Liver (tissue), 9 donors: Measurements from ENCODE around the gene P4HB. TPM values are rescaled to one million over a fixed set of nuclear protein-coding genes. Genes with fewer than 3 reads are reported as not detected.
A peak's percentile ranks its signal among the peaks of the same experiment; 100 is the strongest.

Experiments
- DNase-seq: peaks from one replicate; pipeline ENCODE4 v3.0.0-alpha.2; 2017; ENCODE audit warnings: low spot score
- H3K27ac ChIP-seq, 2 donors: one replicate each; pipeline ENCODE4 v1.7.0; 2013; ENCODE audit warnings: inconsistent platforms in 2 of 2, low read length in 2 of 2, control low read depth in 1 of 2, low read depth in 1 of 2, mild to moderate bottlenecking in 1 of 2
- H3K27me3 ChIP-seq, 4 donors: one replicate each; pipeline versions ENCODE4 v1.6.1 to v1.7.0; 2013; ENCODE audit warnings: low read length in 3 of 4, inconsistent platforms in 1 of 4, mild to moderate bottlenecking in 1 of 4, moderate library complexity in 1 of 4; ENCODE audit not compliant: control insufficient read depth in 4 of 4, insufficient read depth in 4 of 4
- H3K36me3 ChIP-seq, 4 donors: one replicate each; pipeline versions ENCODE4 v1.6.1 to v1.7.0; 2013; ENCODE audit warnings: low read length in 3 of 4, mild to moderate bottlenecking in 3 of 4, low read depth in 1 of 4, moderate library complexity in 1 of 4; ENCODE audit not compliant: control insufficient read depth in 4 of 4, insufficient read depth in 3 of 4
- H3K4me1 ChIP-seq, 4 donors: one replicate each; pipeline versions ENCODE4 v1.6.1 to v1.7.0; 2013; ENCODE audit warnings: low read length in 3 of 4, mild to moderate bottlenecking in 3 of 4, moderate library complexity in 1 of 4; ENCODE audit not compliant: control insufficient read depth in 4 of 4, insufficient read depth in 4 of 4
- H3K4me3 ChIP-seq, 3 donors: one replicate each; pipeline versions ENCODE4 v1.6.1 to v1.7.0; 2013; ENCODE audit warnings: low read length in 3 of 3, control low read depth in 1 of 3, low read depth in 1 of 3, mild to moderate bottlenecking in 1 of 3
- H3K9ac ChIP-seq, 2 donors: one replicate each; pipeline ENCODE4 v1.7.0; 2013; ENCODE audit warnings: low read length in 2 of 2, mild to moderate bottlenecking in 2 of 2, moderate library complexity in 2 of 2, control low read depth in 1 of 2, low read depth in 1 of 2
- H3K9me3 ChIP-seq, 4 donors: one replicate each; pipeline versions ENCODE4 v1.6.1 to v1.7.0; 2013; ENCODE audit warnings: low read length in 3 of 4; ENCODE audit not compliant: control insufficient read depth in 4 of 4
- CTCF ChIP-seq: fragments of 150-350 bp; IDR thresholded peaks from 2 replicates; pipeline ENCODE4 v1.5.1; 2017; ENCODE audit warnings: improper control_type of control experiment, low read depth, low read length; ENCODE audit not compliant: missing input control
- EGR1 ChIP-seq, 2 donors: IDR thresholded peaks; 2 replicates each; pipeline ENCODE4 v1.6.1; 2016 to 2018; ENCODE audit warnings: antibody characterized with exemption in 2 of 2, low read depth in 2 of 2
- FOXA1 ChIP-seq: IDR thresholded peaks from 2 replicates; pipeline ENCODE4 v1.6.1; 2016; ENCODE audit warnings: antibody characterized with exemption
- FOXA2 ChIP-seq: IDR thresholded peaks from 2 replicates; pipeline ENCODE4 v1.6.1; 2016; ENCODE audit warnings: antibody characterized with exemption
- GABPA ChIP-seq, 2 donors: IDR thresholded peaks in 1 of 2; conservative IDR thresholded peaks in 1 of 2; 2 replicates each; pipeline ENCODE4 v1.6.1; 2016; ENCODE audit warnings: antibody characterized with exemption in 2 of 2, mild to moderate bottlenecking in 1 of 2, moderate library complexity in 1 of 2
- HNF4A ChIP-seq, 2 donors: conservative IDR thresholded peaks; 2 replicates each; pipeline ENCODE4 v1.6.1; 2016; ENCODE audit warnings: antibody characterized with exemption in 2 of 2, mild to moderate bottlenecking in 2 of 2
- HNF4G ChIP-seq: IDR thresholded peaks from 2 replicates; pipeline ENCODE4 v1.6.1; 2016; ENCODE audit warnings: antibody characterized with exemption
- JUND ChIP-seq, 2 donors: IDR thresholded peaks; 2 replicates each; pipeline ENCODE4 v1.6.1; 2016; ENCODE audit warnings: antibody characterized with exemption in 2 of 2
- MAX ChIP-seq: IDR thresholded peaks from 2 replicates; pipeline ENCODE4 v1.6.1; 2016; ENCODE audit warnings: antibody characterized with exemption
- NR2F2 ChIP-seq: IDR thresholded peaks from 2 replicates; pipeline ENCODE4 v1.6.1; 2016; ENCODE audit warnings: antibody characterized with exemption
- RAD21 ChIP-seq, 2 donors: IDR thresholded peaks; 2 replicates each; pipeline ENCODE4 v1.6.1; 2016; ENCODE audit warnings: antibody characterized with exemption in 2 of 2, mild to moderate bottlenecking in 2 of 2
- REST ChIP-seq: IDR thresholded peaks from 2 replicates; pipeline ENCODE4 v1.6.1; 2016; ENCODE audit warnings: antibody characterized with exemption, mild to moderate bottlenecking
- RXRA ChIP-seq, 2 donors: IDR thresholded peaks; 2 replicates each; pipeline ENCODE4 v1.6.1; 2017 to 2018; ENCODE audit warnings: antibody characterized with exemption in 2 of 2, mild to moderate bottlenecking in 1 of 2
- SP1 ChIP-seq: IDR thresholded peaks from 2 replicates; pipeline ENCODE4 v1.6.1; 2018; ENCODE audit warnings: antibody characterized with exemption, mild to moderate bottlenecking
- TAF1 ChIP-seq: conservative IDR thresholded peaks from 2 replicates; pipeline ENCODE4 v1.6.1; 2016; ENCODE audit warnings: antibody characterized with exemption, mild to moderate bottlenecking
- YY1 ChIP-seq: IDR thresholded peaks from 2 replicates; pipeline ENCODE4 v1.6.1; 2016; ENCODE audit warnings: antibody characterized with exemption, mild to moderate bottlenecking
- WGBS: extraction: QIAGEN DNeasy Blood & Tissue Kit; methylation state at CpG from one replicate; pipeline ENCODE4 v1.1.7; 2013; 5-methylcytosine and 5-hydroxymethylcytosine counted together
- polyA plus RNA-seq, 2 donors: library from polyadenylated mRNA; stranded (reverse) in 1 of 2; unstranded in 1 of 2; fragments of 200-250 nt in 1 of 2; fragments of >200 nt in 1 of 2; fragmentation: Nextera tagmentation in 1 of 2; extraction: Ambion mirVana in 1 of 2; gene quantifications; one replicate each; pipeline versions ENCODE4 v1.2.1 to v1.2.3, GENCODE V29; 2013 to 2015
- total RNA-seq, 2 donors: library from RNA; depleted of rRNA; stranded (reverse); fragments of >200 nt; gene quantifications; one replicate each; pipeline ENCODE4 v1.2.3, GENCODE V29; 2014
- TF ChIP-seq, protein P1 (sequence below): IDR thresholded peaks from 2 replicates; pipeline ENCODE4 v1.6.1; 2016; ENCODE audit warnings: antibody characterized with exemption
- TF ChIP-seq, protein P2 (sequence below): IDR thresholded peaks from 2 replicates; pipeline ENCODE4 v1.6.1; 2016; ENCODE audit warnings: antibody characterized with exemption
- donor health status: healthy.
- donor health status: healthy.
- donor health status: healthy.
- donor health status: healthy.
- donor health status: healthy.

Gene P4HB
- total and polyA plus RNA-seq, 4 donors = 1,000 to 3,361 (median 1,576) TPM

GRCh38 chr17:81817758-81818147 lies 42.6 kb downstream of the P4HB start:
- Histone ChIP-seq H3K36me3 (peaks cover 0 to 3% (median 0%) of the 10 kb centered on the region in 4 donors), H3K4me1 (peaks cover 8 to 18% (median 15%) of the 10 kb centered on the region in 4 donors), H3K27me3 (no peaks in the 10 kb centered on the region), H3K9ac (no peak overlapping the region), H3K9me3 (no peaks in the 10 kb centered on the region), H3K4me3 (no peak overlapping the region), H3K27ac (no peak overlapping the region)
- DNase-seq = no peak
- 64% methylated on average over 7 of the region's 7 CpGs for WGBS
- TF ChIP-seq FOXA1 = no peak
- no peak for TF ChIP-seq EGR1 (IDR thresholded peaks at IDR 0.05; ENCODE audit: low read depth in 2 of 2)
- no peak for TF ChIP-seq CTCF
- no peak for TF ChIP-seq REST
- TF ChIP-seq NR2F2 = no peak
- no peak for TF ChIP-seq RXRA (IDR thresholded peaks at IDR 0.05)
- TF ChIP-seq, protein P1, sequence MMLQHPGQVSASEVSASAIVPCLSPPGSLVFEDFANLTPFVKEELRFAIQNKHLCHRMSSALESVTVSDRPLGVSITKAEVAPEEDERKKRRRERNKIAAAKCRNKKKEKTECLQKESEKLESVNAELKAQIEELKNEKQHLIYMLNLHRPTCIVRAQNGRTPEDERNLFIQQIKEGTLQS = no peak
- TF ChIP-seq YY1 = no peak
- TF ChIP-seq SP1 = no peak
- no peak for TF ChIP-seq TAF1
- no peak for TF ChIP-seq GABPA (IDR thresholded peaks at IDR 0.05 in 1 of 2, conservative IDR thresholded peaks at IDR 0.05 in 1 of 2)
- TF ChIP-seq RAD21 (IDR thresholded peaks at IDR 0.05) = no peak
- TF ChIP-seq JUND (IDR thresholded peaks at IDR 0.05) = no peak
- TF ChIP-seq HNF4G = no peak
- TF ChIP-seq HNF4A (conservative IDR thresholded peaks at IDR 0.05) = no peak
- TF ChIP-seq, protein P2, sequence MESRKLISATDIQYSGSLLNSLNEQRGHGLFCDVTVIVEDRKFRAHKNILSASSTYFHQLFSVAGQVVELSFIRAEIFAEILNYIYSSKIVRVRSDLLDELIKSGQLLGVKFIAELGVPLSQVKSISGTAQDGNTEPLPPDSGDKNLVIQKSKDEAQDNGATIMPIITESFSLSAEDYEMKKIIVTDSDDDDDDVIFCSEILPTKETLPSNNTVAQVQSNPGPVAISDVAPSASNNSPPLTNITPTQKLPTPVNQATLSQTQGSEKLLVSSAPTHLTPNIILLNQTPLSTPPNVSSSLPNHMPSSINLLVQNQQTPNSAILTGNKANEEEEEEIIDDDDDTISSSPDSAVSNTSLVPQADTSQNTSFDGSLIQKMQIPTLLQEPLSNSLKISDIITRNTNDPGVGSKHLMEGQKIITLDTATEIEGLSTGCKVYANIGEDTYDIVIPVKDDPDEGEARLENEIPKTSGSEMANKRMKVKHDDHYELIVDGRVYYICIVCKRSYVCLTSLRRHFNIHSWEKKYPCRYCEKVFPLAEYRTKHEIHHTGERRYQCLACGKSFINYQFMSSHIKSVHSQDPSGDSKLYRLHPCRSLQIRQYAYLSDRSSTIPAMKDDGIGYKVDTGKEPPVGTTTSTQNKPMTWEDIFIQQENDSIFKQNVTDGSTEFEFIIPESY = no peak
- no peak for TF ChIP-seq FOXA2
- no peak for TF ChIP-seq MAX

GRCh38 chr17:81815646-81815986 lies 44.7 kb downstream of the P4HB start:
- Histone ChIP-seq H3K27me3 (no peaks in the 10 kb centered on the region), H3K36me3 (peaks cover 0 to 13% (median 4%) of the 10 kb centered on the region in 4 donors), H3K9me3 (no peaks in the 10 kb centered on the region), H3K27ac (peak overlapping the region in 1 of 2 donors; percentile 35), H3K4me3 (no peak overlapping the region), H3K9ac (no peak overlapping the region), H3K4me1 (no peaks in the 10 kb centered on the region)
- no peak for DNase-seq
- no peak for TF ChIP-seq FOXA1
- TF ChIP-seq RXRA (IDR thresholded peaks at IDR 0.05) = no peak
- 68% methylated on average over 2 of the region's 2 CpGs for WGBS
